RWPE1 (cell line): ENCODE data around the gene VPS25.
A peak's percentile ranks its signal among the peaks of the same experiment; 100 is the strongest.

ENCODE experiments used
- CTCF ChIA-PET: fragments of 350-600 bp; sonication (Branson Sonifier 250); formaldehyde crosslinking; extraction: SDS; loops from one replicate; lab custom pipeline; 2021; lab: Yijun Ruan, JAX
- POLR2A ChIA-PET: fragments of 400-600 bp; formaldehyde crosslinking; extraction: SDS; loops from one replicate; lab custom pipeline; 2020; ENCODE audit warnings: antibody characterized with exemption; ENCODE audit not compliant: low non-redundant PET; lab: Yijun Ruan, JAX
- DNase-seq: peaks from one replicate; pipeline ENCODE4 v3.0.0; 2012; ENCODE audit warnings: low spot score
- H3K27ac ChIP-seq: fragments of 450-650 bp; 2 replicates; pipeline ENCODE4 v1.5.1; 2017
- CTCF ChIP-seq: fragments of 450-650 bp; conservative IDR thresholded peaks from 2 replicates; pipeline ENCODE4 v1.5.1; 2017; ENCODE audit warnings: low read depth, mild to moderate bottlenecking

VPS25 gene

DNA sequence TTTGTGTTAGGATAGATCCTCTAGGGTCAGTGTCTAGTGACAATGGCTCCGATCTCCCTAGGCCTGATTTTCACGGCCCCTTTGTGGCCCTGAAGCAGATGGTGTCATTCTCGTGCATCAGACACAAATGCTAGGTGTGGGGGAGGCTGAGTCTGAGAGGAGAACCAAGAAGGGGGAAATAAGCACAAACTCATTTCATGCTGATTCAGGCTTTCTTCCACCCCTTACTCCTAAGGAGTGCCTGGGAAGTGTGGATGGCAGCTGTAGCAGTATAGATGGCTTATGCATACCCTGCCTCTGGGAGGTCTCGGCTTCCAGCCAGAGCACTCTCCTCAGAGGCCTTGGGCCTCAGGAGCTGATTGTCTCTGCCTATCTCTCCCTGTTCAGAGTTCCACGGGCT, 5.3 kb downstream of the VPS25 start:
- CTCF ChIA-PET = no interaction called here
- POLR2A ChIA-PET = no interaction called here
- H3K27ac ChIP-seq = peak overlapping the region; percentile 49
- TF ChIP-seq CTCF = no peak
- DNase-seq = no peak

DNA sequence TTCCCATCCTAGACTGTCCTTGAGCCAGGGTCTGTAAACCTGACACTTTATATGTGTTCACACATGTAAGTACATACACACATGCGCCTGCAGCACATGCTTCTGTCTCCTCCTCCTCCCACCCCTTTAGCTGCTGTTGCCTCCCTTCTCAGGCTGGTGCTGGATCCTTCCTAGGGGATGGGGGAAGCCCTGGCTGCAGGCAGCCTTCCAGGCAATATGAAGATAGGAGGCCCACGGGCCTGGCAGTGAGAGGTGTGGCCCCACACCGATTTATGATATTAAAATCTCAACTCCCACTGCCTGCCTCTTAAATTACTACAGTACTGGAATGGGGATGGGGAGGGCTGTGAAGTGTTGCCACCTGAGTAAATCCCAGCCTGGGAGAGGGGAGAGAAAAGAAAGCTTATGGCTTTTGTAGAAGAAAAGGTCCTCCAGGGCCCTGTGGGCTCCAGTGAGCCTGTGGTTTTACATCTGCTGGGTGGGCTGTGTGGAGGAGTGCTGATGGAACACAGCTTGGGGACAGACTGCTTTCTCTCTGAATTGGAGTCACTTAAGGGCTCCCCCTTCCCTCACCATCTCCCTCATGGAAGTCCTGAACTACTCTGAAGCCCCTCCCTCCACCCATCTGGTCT, 6.2 kb downstream of the VPS25 start:
- no peak for DNase-seq
- CTCF ChIA-PET = interaction anchor here (0.6 kb wide), 1 partner anchor 104 kb away, joined by 3 read pairs; no protein-coding TSS in a partner anchor
- TF ChIP-seq CTCF = no peak

GRCh38 chr17:42779936-42780850, 6.9 kb downstream of the VPS25 start, which contains the start of gene WNK4:
TSS of gene WNK4 (plus strand) at chr17:42780610. CDS start at chr17:42780699, 89 bp downstream.
- DNase-seq = no peak
- TF ChIP-seq CTCF = no peak
- ChIA-PET CTCF (no interaction called here), POLR2A (interaction anchor here (0.6 kb wide), 1 partner anchor 242 kb away, joined by 4 read pairs; no protein-coding TSS in a partner anchor)
- peak within 1 kb of the TSS; percentile 49 for H3K27ac ChIP-seq

More for the DNA sequence above, 6.2 kb downstream of the VPS25 start:
- POLR2A ChIA-PET = interaction anchor here (0.6 kb wide), 1 partner anchor 242 kb away, joined by 4 read pairs; no protein-coding TSS in a partner anchor
- H3K27ac ChIP-seq = peak overlapping the region; percentile 49

GRCh38 chr17:42780851-42781638, 7.8 kb downstream of the VPS25 start:
- no peak for DNase-seq
- CTCF ChIA-PET = no interaction called here
- POLR2A ChIA-PET = no interaction called here
- TF ChIP-seq CTCF = no peak
- H3K27ac ChIP-seq = no peak overlapping the region

DNA sequence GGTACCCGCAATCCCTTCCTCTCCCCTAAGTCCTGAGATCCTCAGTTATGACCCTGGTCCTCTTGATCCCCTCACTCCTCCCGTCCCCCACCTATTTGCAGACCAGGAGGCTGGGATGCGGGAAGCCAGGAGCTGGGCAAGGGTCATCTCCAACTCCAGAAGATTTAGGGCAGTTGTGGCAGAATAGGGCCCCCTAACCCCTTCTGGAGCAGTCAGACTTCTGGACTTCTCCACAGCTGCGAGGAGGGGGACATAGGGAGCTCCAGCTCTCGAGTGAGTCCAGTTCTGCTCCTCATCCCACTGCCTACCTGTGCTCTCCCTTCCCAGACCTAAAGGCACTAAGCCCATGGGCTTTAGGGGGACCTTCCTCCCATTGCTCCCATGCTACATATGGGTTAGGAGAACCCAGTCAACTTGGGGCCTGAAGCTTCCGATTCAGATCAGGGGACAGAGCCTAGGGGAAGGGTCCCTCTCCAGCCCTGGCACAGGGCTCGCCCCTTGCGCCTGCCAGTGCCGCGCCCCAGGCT, 8.5 kb downstream of the VPS25 start:
- DNase-seq = no peak
- ChIA-PET CTCF (no interaction called here), POLR2A (no interaction called here)
- TF ChIP-seq CTCF = no peak
- no peak overlapping the region for H3K27ac ChIP-seq
